GM13976 (cell line): ENCODE data around the gene PRDM1.

ENCODE experiments used
- DNase-seq: peaks from one replicate; pipeline ENCODE4 v3.0.0; 2012; ENCODE audit warnings: low spot score
- in situ Hi-C: fragments of 300-500 bp; cut with MboI; formaldehyde crosslinking; loops from one replicate; pipeline ENCODE4 v1.12.0; 2022; ENCODE audit warnings: low sequenced_read_pairs, mixed read lengths, inconsistent platforms; ENCODE audit not compliant: unreplicated experiment
- TF ChIP-seq, protein P1 (sequence below): IDR thresholded peaks from 2 replicates; pipeline ENCODE4 v1.5.1; 2012; ENCODE audit warnings: borderline replicate concordance, mild to moderate bottlenecking; ENCODE audit not compliant: insufficient read depth; ENCODE audit errors: extremely low read depth, missing control alignments, control extremely low read depth

The PRDM1 gene

GRCh38 chr6:106082735-106083398 is 3.3 kb upstream of the PRDM1 start:
- in situ Hi-C loops, result loop anchor here (25.0 kb wide), 1 partner anchor 596 kb away; no protein-coding TSS in a partner anchor
- no peak for DNase-seq
- TF ChIP-seq, protein P1, sequence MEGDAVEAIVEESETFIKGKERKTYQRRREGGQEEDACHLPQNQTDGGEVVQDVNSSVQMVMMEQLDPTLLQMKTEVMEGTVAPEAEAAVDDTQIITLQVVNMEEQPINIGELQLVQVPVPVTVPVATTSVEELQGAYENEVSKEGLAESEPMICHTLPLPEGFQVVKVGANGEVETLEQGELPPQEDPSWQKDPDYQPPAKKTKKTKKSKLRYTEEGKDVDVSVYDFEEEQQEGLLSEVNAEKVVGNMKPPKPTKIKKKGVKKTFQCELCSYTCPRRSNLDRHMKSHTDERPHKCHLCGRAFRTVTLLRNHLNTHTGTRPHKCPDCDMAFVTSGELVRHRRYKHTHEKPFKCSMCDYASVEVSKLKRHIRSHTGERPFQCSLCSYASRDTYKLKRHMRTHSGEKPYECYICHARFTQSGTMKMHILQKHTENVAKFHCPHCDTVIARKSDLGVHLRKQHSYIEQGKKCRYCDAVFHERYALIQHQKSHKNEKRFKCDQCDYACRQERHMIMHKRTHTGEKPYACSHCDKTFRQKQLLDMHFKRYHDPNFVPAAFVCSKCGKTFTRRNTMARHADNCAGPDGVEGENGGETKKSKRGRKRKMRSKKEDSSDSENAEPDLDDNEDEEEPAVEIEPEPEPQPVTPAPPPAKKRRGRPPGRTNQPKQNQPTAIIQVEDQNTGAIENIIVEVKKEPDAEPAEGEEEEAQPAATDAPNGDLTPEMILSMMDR, result no peak

GRCh38 chr6:106083618-106084017 is 2.5 kb upstream of the PRDM1 start:
- in situ Hi-C loops, result loop anchor here (25.0 kb wide), 1 partner anchor 596 kb away; no protein-coding TSS in a partner anchor
- no peak for DNase-seq
- TF ChIP-seq, protein P1, result no peak

DNA sequence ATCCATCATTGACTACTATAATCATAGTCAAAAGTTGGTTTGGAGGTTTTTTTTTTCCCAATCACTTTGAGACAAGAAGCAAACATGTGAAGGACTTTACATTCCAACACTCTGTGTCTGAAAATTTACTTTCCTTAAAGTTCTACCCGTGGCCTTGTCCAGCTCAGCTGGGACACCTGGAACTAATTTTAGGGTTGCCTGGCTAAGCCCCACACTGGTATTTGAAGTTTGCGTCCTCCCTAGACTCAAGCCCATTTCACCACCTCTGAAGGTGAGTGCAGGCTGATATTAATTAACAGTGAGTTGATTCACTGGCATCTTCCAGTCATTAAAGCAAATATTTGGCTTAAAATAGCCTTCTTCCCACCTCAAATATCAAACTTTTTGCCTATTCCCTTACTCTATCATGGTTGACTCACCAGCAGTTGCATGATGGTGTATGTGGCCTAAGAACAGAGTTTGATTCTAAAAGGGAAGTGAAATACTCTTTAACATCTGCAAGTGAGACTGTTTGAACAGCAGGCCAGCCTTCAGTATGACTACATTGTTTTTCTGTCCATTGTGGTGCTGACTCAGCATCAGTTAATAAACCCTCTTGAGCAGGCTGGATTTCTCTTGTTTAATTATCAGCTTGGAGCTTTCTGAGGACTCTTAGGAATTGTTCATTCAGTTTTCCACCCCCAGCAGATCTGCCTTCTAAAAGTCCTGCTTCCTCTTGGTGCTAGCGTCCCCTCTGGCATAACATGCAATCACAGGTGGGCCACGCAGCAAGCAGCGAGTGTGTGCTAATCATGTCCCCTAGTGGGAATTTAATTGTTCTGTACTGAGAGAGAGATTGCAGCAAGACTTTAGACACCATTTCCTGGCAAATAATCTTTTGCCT is 1.8 kb upstream of the PRDM1 start:
- TF ChIP-seq, protein P1, result peak; percentile 56
- peak; percentile 75 for DNase-seq
- in situ Hi-C loops, result loop anchor here (25.0 kb wide), 1 partner anchor 597 kb away; no protein-coding TSS in a partner anchor

DNA sequence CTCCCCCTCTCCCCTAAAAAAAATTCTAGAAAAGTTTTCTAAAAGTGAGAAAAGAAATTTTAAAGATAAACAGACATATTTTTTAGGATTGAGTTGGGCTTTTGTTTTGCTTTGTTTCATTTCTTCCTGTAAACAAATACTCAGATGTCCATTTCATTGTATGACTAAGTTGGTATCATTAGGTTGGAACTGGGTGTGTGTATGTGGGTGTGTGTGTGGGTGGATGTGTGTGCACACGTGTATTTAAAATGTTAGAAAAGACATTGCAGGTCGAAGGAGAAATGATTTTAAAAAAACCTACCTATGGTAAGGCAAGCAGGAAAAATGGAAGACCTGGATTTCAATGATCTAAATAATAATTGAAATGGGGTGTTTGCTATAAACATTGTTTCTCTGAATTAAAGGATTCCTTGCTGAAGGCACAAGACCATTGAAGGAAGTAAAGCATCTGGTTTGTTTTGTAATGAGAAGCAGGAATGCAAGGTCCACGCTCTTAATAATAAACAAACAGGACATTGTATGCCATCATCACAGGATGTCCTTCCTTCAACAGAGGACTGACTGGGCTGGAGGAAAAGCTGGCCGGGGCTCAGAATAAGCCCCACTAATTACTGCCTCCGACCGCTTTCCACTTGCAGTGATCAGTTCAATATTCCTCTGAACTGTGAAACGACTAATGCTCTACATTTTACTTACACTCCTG is 996 bp upstream of the PRDM1 start:
- no peak for DNase-seq
- TF ChIP-seq, protein P1, result no peak
- in situ Hi-C loops, result loop anchor here (25.0 kb wide), 1 partner anchor 598 kb away; no protein-coding TSS in a partner anchor

DNA sequence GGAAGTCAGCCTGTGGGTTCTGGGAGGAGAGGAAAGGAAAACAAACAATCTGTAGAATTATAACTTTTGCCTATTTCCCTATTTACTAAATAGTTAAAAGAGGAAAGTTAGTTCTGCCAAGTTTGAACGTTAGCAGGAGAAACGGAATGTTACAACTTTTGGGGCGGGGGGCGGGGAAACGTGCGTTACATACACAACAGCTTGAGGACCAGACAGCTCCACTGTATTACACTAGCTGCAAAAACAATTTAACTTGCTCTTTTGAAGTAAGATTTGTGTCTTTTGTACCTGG is 498 bp upstream of the PRDM1 start:
- TF ChIP-seq, protein P1, result no peak
- DNase-seq, result no peak
- in situ Hi-C loops, result loop anchor here (25.0 kb wide), 1 partner anchor 598 kb away; no protein-coding TSS in a partner anchor

- TF ChIP-seq, protein P1, result no peak
These were observed 659 bp downstream of the PRDM1 start for GRCh38 chr6:106086814-106087175.

More at GRCh38 chr6:106086814-106087175, 659 bp downstream of the PRDM1 start:
- DNase-seq, result no peak
- in situ Hi-C loops, result loop anchor here (25.0 kb wide), 1 partner anchor 599 kb away; no protein-coding TSS in a partner anchor
